ENCODE results near the gene NUCB2. TPM values are rescaled to one million over a fixed set of nuclear protein-coding genes. Genes with fewer than 3 reads are reported as not detected.

The NUCB2 gene
- total and polyA plus RNA-seq, 2 of the 8 experiments (the other 6 are each of a cell fraction or from before 2014, with no cell fraction given): 9.0 to 34.2 TPM

GRCh38 chr11:17238377-17238776, 38.2 kb upstream of the NUCB2 start:
- H2AK5ac ChIP-seq (ENCODE audit: low read depth, low read length): no peak overlapping the region
- H4K20me1 ChIP-seq (replicated peaks in 1 of 2; ENCODE audit: control insufficient read depth in 1 of 2, insufficient read depth in 2 of 2, low read length in 2 of 2): no peaks in the 10 kb centered on the region
- H3K23ac ChIP-seq (ENCODE audit: insufficient read length): no peak overlapping the region
- no peak overlapping the region for H3K4me3 ChIP-seq (ENCODE audit: extremely low read depth in 1 of 4, insufficient read depth in 2 of 4, low read depth in 3 of 4, low read length in 4 of 4)
- H3K4me1 ChIP-seq (replicated peaks in 1 of 4; ENCODE audit: control insufficient read depth in 3 of 4, insufficient read depth in 4 of 4, low read length in 3 of 4): no peaks in the 10 kb centered on the region
- no peak overlapping the region for H3K14ac ChIP-seq (ENCODE audit: insufficient read length)
- WGBS, 2 experiments (ENCODE audit: extremely low coverage in 1 of 2, insufficient coverage in 1 of 2, insufficient read length in 1 of 2, insufficient replicate concordance in 2 of 2, low coverage in 1 of 2, low lambda C conversion rate in 2 of 2, missing lambda C conversion rate in 1 of 2): 100% methylated on average over 3 of the region's 3 CpGs; no CpG with 5 or more reads in 1 of the 2 experiments
- POLR2A ChIA-PET (ENCODE audit: partially characterized antibody): no interaction called here
- H4K8ac ChIP-seq (ENCODE audit: extremely low read depth, insufficient read depth, low read length): no peak overlapping the region
- H4K5ac ChIP-seq (ENCODE audit: insufficient read length, low read depth, low read length): no peak overlapping the region
- no peak overlapping the region for H4K91ac ChIP-seq (replicated peaks; ENCODE audit: insufficient read length, low read length)
- H3K4ac ChIP-seq (replicated peaks; ENCODE audit: insufficient read length, low read depth, low read length): no peak overlapping the region
- no peak overlapping the region for H2BK5ac ChIP-seq (ENCODE audit: low read depth, low read length)
- H3K23me2 ChIP-seq (ENCODE audit: low read depth, low read length): no peaks in the 10 kb centered on the region
- CTCF ChIA-PET (ENCODE audit: partially characterized antibody): interaction anchor here (0.7 to 6.0 kb wide), 6 partner anchors 9 to 174 kb away, joined by 3 to 29 read pairs (median 3); no protein-coding TSS in a partner anchor
- DNase-seq (ENCODE audit: low read depth in 1 of 2, low spot score in 2 of 2) (no peak), FAIRE-seq (no peak)
- H2BK120ac ChIP-seq (replicated peaks; ENCODE audit: low read depth, low read length): no peak overlapping the region
- no peak overlapping the region for H2BK20ac ChIP-seq (ENCODE audit: low read length)
- H3K79me2 ChIP-seq (ENCODE audit: control insufficient read depth in 1 of 2, insufficient read depth in 2 of 2, low read length in 2 of 2): no peaks in the 10 kb centered on the region
- H3K9me3 ChIP-seq (ENCODE audit: insufficient read depth in 2 of 2, low read depth in 1 of 2, low read length in 1 of 2): no peaks in the 10 kb centered on the region
- no peak overlapping the region for H2AFZ ChIP-seq (ENCODE audit: low read length)
- no peaks in the 10 kb centered on the region for H3K79me1 ChIP-seq (ENCODE audit: low read depth, low read length)
- H3K4me2 ChIP-seq (ENCODE audit: insufficient read depth in 1 of 2, low read depth in 2 of 2, low read length in 2 of 2): no peak overlapping the region
- H3K9ac ChIP-seq (replicated peaks in 1 of 4; ENCODE audit: extremely low read depth in 1 of 4, low read depth in 3 of 4, low read length in 3 of 4): no peak overlapping the region
- no peak overlapping the region for H3K18ac ChIP-seq (ENCODE audit: extremely low read depth, low read length)
- no peak overlapping the region for H3K27ac ChIP-seq (ENCODE audit: low read depth, low read length)
- H2BK12ac ChIP-seq (ENCODE audit: low read depth, low read length): no peak overlapping the region
- H2BK15ac ChIP-seq (ENCODE audit: low read length): no peak overlapping the region
- no peaks in the 10 kb centered on the region for H3K36me3 ChIP-seq (ENCODE audit: control insufficient read depth in 2 of 4, insufficient read depth in 4 of 4, low read length in 3 of 4)
- H3K27me3 ChIP-seq (replicated peaks in 1 of 4; ENCODE audit: control insufficient read depth in 3 of 4, extremely low read depth in 1 of 4, insufficient read depth in 3 of 4, low read length in 3 of 4): no peaks in the 10 kb centered on the region
- H3K56ac ChIP-seq (replicated peaks; ENCODE audit: insufficient read length, low read depth, low read length): no peak overlapping the region
- TF ChIP-seq PHF8 (conservative IDR thresholded peaks at IDR 0.05; ENCODE audit: low read depth, low read length) (no peak), SIX5 (IDR thresholded peaks at IDR 0.05; ENCODE audit: low read depth, low read length) (no peak), TAF7 (optimal IDR thresholded peaks at IDR 0.05; ENCODE audit: borderline replicate concordance, low read depth, low read length) (no peak), SUZ12 (IDR thresholded peaks at IDR 0.05; ENCODE audit: low read length) (no peak), RAD21 (IDR thresholded peaks at IDR 0.05 in 1 of 2, conservative IDR thresholded peaks at IDR 0.05 in 1 of 2; ENCODE audit: low read depth in 2 of 2, low read length in 2 of 2) (no peak), YY1 (IDR thresholded peaks at IDR 0.05; ENCODE audit: low read depth, low read length) (no peak), MAFK (IDR thresholded peaks at IDR 0.05; ENCODE audit: low read depth, low read length) (no peak), CBX8 (IDR thresholded peaks at IDR 0.05; ENCODE audit: borderline replicate concordance, low read depth, low read length) (no peak), SIN3A (conservative IDR thresholded peaks at IDR 0.05 in 1 of 2, IDR thresholded peaks at IDR 0.05 in 1 of 2; ENCODE audit: low read depth in 1 of 2, low read length in 2 of 2) (no peak), EZH2 (IDR thresholded peaks at IDR 0.05; ENCODE audit: low read depth, low read length, severe bottlenecking) (no peak), JUND (IDR thresholded peaks at IDR 0.05; ENCODE audit: low read length) (no peak), CREB1 (IDR thresholded peaks at IDR 0.05) (no peak), SP1 (IDR thresholded peaks at IDR 0.05; ENCODE audit: low read depth, low read length) (no peak), MAX (IDR thresholded peaks at IDR 0.05) (no peak), RXRA (IDR thresholded peaks at IDR 0.05; ENCODE audit: insufficient read depth, low read depth, low read length) (no peak)

Data from H1 (cell line).